Eye (tissue), 1 donor: ENCODE measurements around the gene ADCY7.
"Not testable (repeated sequence)": the region's sequence is repeated elsewhere in the genome, so short reads cannot be mapped to it uniquely, and the experiment has no call there.

Experiments
- DNase-seq: peaks from one replicate; pipeline ENCODE4 v3.0.0-alpha.2; 2015

ADCY7 gene

DNA sequence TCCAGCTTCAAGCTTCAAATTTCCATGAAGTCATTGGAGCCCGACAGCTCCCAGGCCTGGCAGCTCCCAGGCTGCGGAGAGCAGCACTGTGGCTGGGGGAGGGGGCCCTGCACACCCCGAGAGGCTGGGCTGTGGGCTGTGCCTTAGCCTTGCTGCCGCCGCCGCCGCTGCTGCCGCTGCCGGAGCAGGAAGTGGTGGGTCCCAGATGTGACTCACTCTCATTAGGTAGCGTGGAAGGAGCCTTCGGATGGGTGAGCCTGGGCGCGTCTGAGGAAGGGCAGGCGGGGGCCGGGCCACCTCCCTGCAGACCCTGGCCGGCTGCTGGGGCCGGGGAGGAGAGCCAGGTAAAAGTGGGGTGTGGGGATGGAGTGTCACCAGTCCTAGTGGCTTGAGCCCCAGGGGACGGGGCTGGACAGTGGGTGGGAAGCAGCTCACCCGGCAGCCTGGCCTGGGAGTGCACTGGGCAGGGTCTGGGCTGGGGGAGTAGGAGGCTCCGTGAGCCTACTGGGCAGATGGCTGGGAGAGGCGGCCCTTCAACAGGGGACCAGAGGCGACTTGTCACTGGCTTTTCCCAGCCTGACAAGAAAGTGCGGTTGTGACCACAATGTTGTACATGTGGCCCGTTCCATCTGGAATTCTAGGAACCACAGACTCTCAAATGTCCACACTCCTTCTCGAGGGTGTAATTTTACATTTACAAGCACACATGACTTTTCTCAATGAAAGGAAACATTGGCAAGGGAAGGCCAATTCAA is at the start of gene ADCY7:
Gene ADCY7, plus strand, starts transcription at position 215 of the 755 bp plus-strand sequence. CDS start 21,629 bp downstream, outside the sequence.
- peak; percentile 78 for DNase-seq

DNA sequence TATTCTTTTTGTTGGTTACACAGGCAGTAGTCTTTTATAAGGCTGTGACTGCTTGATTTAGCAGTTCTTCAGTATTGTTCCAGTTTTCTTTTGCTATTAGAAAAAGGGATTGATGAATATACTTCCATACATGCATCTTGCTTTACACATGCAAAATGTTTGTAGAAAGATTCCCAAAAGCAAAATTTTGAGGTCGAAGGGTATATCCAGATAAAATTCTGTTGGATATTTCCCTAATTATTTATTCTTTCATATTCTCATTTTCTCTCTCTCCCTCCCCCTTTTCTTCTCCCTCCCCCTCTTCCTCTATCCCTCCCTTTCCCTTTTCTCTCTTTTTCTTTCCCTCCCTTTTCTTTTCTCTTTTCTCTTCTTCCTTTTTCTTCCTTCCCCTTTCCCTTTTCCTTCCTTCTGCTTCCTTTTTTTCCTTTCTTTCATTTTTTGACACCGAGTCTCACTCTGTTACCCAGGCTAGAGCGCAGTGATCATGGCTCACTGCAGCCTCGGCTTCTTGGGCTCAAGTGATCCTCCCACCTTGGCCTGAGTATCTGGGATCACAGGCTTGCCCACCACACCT is 46.9 kb upstream of the ADCY7 start:
- DNase-seq = no peak

DNA sequence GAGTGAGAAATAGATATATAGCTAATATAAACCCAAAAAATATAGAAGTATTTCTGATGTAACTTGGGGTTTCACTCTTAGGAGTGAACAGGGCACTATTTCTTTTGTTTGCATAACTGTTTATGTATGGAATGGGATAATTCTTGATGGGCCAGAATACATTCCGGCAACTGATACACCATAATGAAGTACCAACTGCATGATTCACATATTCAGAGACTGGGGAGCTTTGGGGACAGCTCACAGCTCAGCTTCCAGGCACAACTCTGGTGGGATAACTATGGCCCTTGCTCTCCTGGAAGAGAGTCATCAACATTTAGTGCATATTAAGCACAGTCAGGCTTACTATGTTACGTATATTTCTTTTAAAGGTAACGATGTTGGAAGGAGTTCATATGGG is 42.1 kb upstream of the ADCY7 start:
- no peak for DNase-seq

DNA sequence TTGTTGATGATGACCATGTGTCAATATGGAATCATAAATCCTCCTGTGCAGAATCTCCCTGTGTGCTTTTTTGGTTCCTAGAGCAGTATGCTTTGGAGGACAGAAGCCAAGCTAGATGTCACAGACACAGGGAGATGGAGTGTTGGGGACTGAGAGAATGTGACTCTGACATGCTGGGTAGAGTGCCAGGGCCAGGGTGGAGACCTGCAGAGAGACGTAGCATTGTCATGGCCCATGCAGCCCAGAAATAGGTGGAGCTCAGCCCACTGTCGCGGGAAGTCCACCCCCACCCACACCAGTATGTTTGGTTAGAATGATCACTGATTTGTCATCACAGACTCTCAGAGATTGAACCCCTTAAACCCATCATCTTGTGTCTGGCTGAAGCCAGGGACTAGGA is 39.2 kb upstream of the ADCY7 start:
- no peak for DNase-seq

DNA sequence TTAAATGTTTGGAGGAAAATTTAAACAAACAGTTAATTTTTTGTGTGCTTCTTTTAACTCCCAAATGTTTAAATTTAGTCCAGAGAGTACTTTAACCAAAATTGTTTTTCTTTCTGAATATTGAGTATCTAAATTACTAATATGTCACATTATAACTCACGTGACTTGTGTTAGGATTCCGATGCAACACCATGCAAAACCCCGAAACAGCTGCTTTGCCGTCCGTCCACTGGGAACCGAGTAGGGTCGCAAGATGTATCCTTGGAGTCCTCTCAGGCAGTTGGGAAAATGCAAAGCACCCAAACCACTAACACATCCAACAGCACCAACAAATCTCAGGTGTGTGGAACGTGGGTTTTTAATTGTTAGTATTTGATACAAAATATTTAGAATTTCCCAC is 38.7 kb upstream of the ADCY7 start:
- no peak for DNase-seq

- no peak for DNase-seq
These were observed 37.9 kb upstream of the ADCY7 start for GRCh38 chr16:50228364-50228868.

DNA sequence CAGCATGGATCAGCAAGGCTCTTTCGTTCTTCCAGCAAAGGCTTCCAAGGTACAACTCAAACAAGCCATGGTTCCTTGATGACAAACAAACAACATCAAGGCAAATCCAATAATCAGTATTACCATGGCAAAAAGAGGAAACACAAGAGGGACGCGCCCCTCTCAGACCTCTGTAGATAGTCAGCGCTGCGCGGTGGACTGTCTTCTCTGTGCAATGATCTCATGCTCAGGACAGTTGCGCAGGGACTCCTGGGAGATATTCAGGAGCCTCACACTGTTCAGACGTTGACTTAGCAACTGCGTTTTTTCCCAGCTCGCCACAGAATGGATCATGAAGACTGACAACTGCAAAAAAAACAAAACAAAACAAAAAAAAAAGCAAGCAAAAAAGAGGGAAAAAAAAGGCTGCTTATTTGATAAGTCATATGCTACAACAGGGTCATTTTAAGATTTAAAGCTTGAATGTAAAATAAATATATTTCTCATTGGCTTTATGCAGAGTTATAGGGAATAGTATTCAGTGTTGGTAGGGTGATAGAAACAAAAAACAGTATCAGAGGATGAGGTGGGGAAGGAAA is 37.1 kb upstream of the ADCY7 start:
- DNase-seq = no peak

GRCh38 chr16:50234771-50235556 is 31.4 kb upstream of the ADCY7 start:
- peak; percentile 21 for DNase-seq

DNA sequence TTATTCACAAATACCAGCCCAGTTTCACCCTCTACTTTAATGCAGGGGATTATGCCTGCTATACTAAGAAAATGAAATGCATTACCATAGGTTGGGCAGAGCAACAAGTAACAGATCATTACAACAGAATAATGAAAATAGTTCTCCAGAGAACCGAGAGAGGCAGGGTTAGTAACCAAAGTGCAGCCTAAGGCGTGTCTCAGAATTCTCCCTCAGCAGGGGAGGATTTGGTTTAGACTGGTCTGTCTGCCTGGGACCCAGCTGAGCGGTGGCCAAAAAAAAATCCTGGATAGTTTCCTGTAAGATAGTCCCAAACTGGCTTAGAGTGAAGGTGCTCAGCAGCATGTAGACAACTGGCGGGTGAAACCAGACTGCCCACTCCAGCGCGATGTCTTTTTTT is 30.8 kb upstream of the ADCY7 start:
- DNase-seq = peak; percentile 8

GRCh38 chr16:50238314-50238713 is 28.0 kb upstream of the ADCY7 start:
- DNase-seq = no peak

DNA sequence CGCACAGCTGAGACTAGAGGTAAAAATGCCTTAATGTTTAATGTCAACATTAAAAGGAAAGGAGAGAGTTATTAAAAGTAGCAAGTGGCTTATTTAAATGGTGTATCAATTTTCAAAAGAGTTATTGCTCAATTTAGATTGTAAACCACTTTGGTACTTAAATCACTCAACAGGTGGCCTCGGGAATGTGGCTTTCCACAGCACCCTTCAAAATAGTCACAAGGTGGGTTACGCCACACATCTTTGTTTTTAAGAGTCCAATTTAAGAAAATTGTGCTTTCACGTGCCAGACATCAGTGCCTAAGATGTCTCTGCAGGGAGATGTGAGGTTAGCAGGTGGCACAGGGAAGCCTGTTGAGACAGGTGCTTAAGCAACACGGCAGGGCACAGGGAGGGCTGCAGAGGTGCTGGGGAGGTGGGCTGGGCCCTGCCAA is 27.5 kb upstream of the ADCY7 start:
- DNase-seq = no peak

GRCh38 chr16:50243024-50243423 is 23.3 kb upstream of the ADCY7 start:
- DNase-seq = not testable (repeated sequence)

- DNase-seq = no peak
These were observed 22.2 kb upstream of the ADCY7 start for GRCh38 chr16:50244140-50244503.

GRCh38 chr16:50244504-50245416 is 21.6 kb upstream of the ADCY7 start:
- peak; percentile 21 for DNase-seq

GRCh38 chr16:50245417-50246298 is 20.7 kb upstream of the ADCY7 start:
- peak; percentile 53 for DNase-seq

DNA sequence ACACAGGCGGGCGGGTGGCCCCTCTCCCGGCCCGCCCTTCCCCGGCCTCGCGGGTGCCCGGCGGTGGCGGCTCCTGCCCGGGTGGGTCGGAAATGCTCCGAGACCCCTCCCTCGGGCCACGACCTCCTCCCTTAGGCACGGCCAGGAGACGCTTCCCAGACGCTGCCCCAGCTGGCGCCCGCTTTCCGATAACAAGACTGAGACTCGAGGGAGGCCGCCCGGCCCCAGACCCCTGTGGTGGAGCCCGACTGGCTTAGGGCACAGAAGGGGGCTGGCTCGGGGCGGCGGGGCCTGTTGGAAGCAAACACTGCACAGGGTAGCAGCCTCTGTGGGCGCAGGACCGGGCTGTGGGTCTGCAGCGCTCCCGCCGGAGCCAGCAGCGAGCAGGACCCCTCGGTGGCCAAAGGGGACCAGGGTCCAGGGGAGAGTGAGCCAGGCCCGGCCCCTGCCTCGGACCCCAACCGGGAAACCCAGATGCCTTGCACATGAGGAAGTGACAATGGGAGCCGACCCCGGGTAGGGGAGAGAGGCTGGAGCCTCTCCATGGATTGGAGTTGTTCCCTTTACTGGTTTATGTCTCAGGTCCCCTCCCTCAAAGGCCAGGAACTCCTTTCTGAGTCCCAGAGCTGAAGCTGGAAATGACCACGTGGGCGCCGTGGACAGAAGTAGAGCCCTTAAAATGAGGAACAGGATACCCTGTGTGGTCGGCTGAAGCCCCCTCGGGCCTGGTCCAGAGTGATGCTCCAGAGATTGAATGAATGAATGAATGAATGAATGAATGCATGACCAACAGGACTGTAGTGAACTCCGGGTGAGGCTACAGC is 19.8 kb upstream of the ADCY7 start:
- DNase-seq = peak; percentile 82

- DNase-seq = no peak
These were observed 19.0 kb upstream of the ADCY7 start for GRCh38 chr16:50247123-50247905.

DNA sequence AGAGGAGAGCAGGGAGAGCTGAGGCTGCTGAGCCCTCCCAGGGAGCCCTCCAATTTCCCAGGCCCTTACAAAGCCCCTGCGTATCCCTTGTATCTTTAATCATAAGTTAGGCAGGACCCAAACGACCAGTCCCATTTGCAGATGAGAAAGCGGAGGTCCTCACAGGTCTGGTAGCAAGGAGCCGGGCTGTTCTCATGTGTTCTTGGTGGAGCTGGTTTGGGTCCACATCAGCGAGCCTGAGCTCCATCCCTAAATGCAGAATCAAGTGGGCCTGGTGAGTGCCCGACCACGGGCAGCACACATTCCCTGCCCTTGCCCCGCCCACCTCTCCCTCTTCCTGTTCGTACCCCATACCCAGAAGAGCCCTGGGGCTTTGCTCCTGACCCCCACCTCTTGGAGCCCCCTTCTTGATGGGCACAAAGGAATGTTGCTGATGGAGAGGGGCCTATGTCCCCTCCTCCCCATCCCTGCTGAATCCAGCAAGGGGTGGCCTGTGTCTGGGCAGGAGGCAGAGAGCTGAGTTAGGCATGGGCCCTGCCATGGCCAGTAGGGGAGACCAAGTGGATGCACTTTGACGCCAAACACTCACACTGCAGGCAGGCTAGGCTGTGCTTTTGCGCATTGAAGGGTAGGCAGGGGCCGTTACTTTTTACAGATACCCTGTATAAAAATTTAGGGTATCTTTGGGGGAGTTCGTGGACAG is 18.3 kb upstream of the ADCY7 start:
- DNase-seq = no peak

GRCh38 chr16:50248845-50249244 is 17.5 kb upstream of the ADCY7 start:
- no peak for DNase-seq
